ENCODE data around the gene AK3.

AK3 gene

DNA sequence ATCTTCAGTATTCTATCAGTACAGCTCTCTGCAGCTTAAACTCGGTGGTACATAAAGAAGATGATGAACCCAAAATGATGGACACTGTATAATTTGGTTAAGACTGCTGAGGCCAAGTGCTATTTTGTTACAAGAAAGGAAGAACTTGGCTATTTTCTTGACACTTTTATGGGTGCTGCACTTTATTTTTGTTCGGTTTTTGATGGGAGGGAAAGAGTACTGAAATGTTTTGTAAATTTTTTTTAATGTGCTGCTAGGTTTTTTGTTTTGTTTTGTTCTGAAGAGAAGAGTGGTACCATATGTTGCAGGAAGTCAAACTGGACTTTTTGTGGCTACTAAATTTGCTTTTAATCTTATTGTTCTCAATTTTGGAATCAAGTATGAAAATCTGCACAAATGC lies 35.0 kb downstream of the AK3 start:
- no peak for DNase-seq (ENCODE audit: low read depth)

DNA sequence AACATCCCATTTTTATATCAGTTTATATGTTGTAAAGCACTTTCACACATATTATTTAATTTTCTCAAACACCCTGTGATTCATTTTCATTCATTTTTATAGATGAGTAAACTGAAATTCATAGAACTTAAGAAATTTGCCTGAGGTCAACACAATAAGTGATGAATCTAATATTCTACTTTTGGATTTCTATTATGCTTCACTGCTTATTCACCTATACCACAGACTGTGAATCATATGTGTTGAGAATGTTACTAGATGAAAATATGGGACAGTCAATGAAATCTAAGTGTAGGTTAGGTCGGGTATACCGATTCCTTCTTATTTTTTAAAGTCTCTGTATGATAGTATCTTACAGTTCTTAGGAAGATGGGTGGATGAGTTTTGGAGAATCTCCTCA lies 36.9 kb downstream of the AK3 start:
- no peak for DNase-seq (ENCODE audit: low read depth)

GRCh38 chr9:4701526-4701925 lies 39.5 kb downstream of the AK3 start:
- no peak for DNase-seq (ENCODE audit: low read depth)

DNA sequence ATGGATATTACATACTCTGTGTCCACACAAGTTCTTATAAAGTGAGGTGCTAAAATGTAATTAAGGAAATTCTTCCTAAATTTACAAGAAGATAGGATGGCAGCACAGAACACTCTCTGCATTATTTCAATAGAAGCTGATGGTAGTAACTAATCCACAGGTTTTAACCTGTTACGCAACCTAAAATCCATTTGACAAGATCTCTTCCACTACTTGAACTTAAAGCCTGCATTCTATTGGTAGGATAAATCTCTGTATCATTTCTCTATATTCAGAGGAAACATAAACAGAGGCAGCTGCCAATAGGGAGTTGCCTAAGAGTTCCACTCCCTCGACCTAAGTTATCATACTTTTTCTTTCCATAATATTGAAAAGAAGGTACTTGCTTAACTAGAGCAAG lies 40.1 kb downstream of the AK3 start:
- DNase-seq (ENCODE audit: low read depth): no peak

GRCh38 chr9:4700091-4700490 lies 40.9 kb downstream of the AK3 start:
- no peak for DNase-seq (ENCODE audit: low read depth)

- no peak for DNase-seq (ENCODE audit: low read depth)
Observed at GRCh38 chr9:4691795-4692194, 49.2 kb downstream of the AK3 start.

DNA sequence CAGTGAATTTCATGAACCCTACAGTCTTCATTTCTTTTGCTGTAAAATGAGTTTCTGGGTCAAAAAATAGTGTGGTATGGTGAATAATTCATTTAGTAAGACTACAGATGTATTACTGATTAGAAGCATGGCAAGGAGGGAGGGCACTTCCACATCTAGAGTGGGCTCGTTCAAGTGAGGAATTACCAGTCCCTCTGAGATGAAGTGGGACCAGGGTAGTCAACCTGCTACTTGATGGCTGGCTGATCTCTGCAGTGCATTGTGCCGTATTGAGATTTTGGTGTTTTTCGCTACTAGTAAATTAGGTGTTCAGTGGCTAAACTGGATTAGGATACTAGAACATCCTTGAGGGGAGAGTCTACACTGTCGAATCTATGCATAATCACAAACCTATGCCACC lies 50.9 kb downstream of the AK3 start:
- no peak for DNase-seq (ENCODE audit: low read depth)

- DNase-seq (ENCODE audit: low read depth): no peak
Observed at GRCh38 chr9:4689687-4690104, 51.3 kb downstream of the AK3 start.

GRCh38 chr9:4689021-4689420 lies 52.0 kb downstream of the AK3 start:
- no peak for DNase-seq (ENCODE audit: low read depth)

GRCh38 chr9:4686584-4686983 lies 54.4 kb downstream of the AK3 start:
- no peak for DNase-seq (ENCODE audit: low read depth)

GRCh38 chr9:4686112-4686511 lies 54.9 kb downstream of the AK3 start:
- no peak for DNase-seq (ENCODE audit: low read depth)

- DNase-seq (ENCODE audit: low read depth): no peak
Observed at GRCh38 chr9:4684820-4685219, 56.2 kb downstream of the AK3 start.

- DNase-seq (ENCODE audit: low read depth): no peak
Observed at GRCh38 chr9:4680750-4681149, 60.3 kb downstream of the AK3 start.

GRCh38 chr9:4680173-4680525 lies 60.9 kb downstream of the AK3 start:
- DNase-seq (ENCODE audit: low read depth): no peak

- no peak for DNase-seq (ENCODE audit: low read depth)
Observed at GRCh38 chr9:4679268-4680172, 61.5 kb downstream of the AK3 start, which contains the start of gene CDC37L1. CDC37L1 (plus strand) TSS chr9:4679569; CDS start chr9:4679768, 199 bp downstream.

- no peak for DNase-seq (ENCODE audit: low read depth)
Observed at GRCh38 chr9:4678679-4679267, 62.2 kb downstream of the AK3 start.

- no peak for DNase-seq (ENCODE audit: low read depth)
Observed at GRCh38 chr9:4677392-4677791, 63.6 kb downstream of the AK3 start.

- no peak for DNase-seq (ENCODE audit: low read depth)
Observed at GRCh38 chr9:4674783-4675182, 66.2 kb downstream of the AK3 start.

GRCh38 chr9:4671737-4672136 lies 69.3 kb downstream of the AK3 start:
- DNase-seq (ENCODE audit: low read depth): no peak

DNA sequence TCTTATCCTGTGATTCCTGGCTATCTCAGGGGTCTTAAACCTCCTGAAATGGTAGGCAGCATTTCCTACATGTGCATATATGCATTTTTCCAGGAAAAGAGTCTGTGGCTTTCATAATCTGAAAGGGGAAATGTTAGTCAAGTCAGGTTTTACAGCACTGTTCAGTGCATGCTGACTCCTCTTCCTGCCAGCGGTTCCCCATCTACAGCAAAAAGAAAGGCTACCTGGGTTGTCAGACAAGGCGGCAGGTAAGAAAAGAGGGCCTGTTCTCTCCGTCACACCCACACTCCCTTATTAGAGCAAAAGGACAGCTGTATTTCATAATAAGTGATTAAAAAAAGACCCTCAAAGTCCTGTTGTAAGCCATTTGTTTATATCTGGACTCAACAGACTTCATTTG lies 70.4 kb downstream of the AK3 start:
- DNase-seq (ENCODE audit: low read depth): no peak

DNA sequence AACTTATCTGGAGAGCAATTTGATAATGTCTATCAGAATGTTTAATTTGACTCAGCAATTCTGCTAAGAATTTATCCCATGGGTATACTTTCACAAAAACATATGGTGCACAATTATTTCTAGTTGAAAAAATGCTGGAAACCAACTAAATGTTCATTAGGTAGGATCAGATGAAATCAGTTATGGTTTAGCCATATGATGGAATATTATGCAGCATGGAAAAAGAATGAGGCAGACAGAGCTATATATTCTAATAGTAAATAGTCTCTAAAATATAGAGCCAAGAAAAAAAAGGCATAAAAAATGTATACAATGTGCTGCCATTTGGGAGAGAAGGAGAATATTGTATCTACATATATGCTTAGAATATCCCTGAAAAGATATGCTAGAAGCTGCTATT lies 71.1 kb downstream of the AK3 start:
- no peak for DNase-seq (ENCODE audit: low read depth)

GRCh38 chr9:4668604-4669003 lies 72.4 kb downstream of the AK3 start:
- no peak for DNase-seq (ENCODE audit: low read depth)

DNA sequence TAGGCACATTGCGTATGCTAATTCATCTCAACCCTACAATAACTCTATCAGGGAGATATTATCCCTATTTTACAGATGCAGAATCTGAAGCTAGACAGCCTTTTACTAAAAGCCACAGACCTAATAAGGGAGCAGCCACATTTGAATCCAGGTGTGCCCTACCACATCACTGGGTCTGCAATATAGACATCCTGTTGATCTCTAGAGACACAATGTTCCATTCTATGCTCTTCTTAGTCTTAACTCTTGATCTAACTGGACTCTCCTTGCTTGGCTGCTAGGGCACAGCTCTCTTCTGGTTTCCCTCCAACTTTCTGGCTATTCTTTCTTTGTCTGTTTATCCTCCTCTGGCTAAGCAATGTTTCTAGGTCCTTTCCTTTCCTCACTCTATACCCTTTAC lies 73.3 kb downstream of the AK3 start:
- no peak for DNase-seq (ENCODE audit: low read depth)

Data from HS-27A (cell line).